ENCODE measurements around the gene UBD.

The UBD gene

GRCh38 chr6:29559524-29560287 is at the start of gene UBD:
TSS of gene UBD (minus strand) at chr6:29559732. CDS start at chr6:29559701, 31 bp downstream.
- DNase-seq, result no peak

DNA sequence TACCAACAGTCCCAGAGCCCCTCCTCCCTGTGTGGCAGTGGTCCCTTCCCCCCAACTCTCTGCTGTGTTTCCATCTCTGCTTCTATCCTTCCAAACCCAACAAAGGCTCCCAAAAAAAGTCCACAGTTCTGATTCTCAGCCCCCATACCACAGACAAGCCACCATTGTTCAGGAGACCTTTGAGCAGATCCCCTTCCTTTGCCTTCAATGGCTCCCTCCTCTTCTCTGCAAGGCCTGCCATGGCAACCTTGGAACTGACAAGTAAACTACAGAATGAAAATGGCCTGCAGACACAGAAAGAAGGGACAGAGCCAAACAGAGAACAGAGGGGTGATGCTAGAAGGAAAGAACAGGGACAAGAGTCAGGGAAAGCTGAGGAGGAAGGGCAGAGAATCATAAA is 48.6 kb upstream of the UBD start:
- DNase-seq, result no peak

DNA sequence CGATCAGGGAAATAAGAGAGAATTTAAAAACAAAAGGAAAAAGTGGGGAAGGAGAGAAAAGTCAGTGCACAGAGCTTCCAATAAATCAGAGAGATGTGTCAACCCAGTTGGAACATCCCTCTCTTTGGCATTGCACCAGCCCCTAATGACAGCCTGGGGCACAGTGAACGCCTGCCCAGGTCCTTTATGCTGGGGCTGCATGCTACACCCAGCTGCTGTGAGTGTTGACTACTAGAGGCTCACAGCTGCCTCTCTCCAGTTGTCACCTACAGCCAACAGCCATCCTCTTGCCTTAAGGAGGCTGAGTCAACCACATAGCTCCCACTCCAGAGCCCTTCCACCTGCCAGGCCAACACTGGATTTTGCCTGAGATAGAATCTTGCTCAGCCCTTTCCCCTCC is 44.4 kb upstream of the UBD start:
- DNase-seq, result no peak

DNA sequence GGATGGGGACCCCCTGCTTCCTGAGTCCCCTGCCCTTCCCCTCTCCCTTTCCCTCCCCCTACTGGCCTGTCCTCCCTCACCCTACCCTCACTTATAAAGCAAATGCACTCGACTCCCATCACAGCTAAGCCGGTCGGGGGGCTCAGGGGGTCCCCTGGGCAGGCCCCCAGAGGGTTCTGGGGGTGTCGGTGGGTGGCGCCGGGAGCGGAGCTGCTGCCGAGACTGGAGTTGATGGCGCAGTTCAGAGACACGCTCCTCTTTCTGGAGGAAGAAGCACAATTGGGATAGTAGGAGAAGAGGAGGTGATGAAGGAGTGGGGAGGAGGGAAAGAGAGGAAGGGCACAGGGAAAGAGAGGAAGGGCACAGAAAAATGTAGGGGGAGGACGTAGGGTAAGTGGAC is 43.9 kb upstream of the UBD start:
- DNase-seq, result no peak

DNA sequence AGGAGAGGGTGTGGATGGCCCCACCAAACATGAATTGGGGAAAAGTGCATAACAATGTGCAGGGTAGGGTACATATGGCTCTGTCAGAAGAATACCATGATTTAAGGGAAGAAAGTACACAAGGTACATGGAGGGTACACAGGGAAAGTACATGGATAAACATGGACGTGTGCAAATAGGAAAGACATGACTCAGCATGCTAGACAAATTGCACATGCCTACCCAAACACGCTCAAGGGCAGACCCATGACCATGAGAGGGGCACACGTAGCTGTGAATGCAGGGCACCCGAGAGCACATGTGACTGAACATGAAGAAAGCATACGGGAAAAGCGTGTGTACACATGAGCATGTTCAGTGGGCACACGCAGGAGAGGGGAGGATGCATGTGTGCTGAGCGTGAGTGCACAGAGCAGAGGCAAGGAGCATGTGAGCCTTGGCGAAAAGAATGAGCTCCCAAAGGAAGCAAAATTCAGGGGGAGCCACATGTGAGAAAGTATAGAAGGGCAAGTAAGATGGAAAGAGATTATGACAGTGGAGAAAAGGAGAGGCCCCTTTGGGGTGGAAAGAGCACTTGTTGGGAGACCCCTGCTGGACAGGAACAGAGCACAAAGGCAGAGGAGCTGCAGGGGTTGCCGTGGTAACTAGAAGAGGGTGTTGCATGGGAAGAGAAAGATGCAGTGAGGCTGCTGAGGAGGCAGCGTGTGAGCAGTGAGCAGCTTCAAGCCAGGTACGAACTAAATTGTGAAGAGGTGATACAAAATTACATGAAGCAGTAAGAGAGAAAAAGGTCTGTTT is 43.2 kb upstream of the UBD start:
- DNase-seq, result peak; percentile 1

DNA sequence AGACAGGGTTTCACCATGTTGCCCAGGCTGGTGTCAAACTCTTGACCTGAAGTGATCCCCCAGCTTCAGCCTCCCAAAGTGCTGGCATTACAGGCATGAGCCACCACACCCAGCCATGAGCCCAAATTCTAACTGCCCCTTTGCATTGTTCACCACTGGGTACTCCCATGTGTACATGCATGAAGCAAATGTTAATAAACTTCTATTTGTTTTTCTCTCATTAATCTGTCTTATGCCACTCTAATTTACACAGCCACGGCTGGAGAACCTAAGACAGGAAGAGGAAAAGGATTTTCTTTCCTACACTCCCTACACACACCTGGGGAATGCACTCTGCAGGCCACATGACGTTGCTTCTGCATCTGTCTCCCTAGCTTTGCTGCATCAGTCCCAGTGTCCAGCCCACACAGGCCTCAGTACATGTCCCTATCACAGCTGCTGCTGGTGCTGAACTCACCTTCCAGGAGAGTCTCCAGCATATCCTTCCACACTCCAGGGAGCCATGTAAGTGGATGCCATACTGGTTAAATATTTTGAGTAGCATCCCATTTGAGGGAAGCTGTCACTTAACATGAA is 38.7 kb upstream of the UBD start:
- DNase-seq, result no peak

- DNase-seq, result no peak
These were observed 37.7 kb upstream of the UBD start for GRCh38 chr6:29597184-29597583.

DNA sequence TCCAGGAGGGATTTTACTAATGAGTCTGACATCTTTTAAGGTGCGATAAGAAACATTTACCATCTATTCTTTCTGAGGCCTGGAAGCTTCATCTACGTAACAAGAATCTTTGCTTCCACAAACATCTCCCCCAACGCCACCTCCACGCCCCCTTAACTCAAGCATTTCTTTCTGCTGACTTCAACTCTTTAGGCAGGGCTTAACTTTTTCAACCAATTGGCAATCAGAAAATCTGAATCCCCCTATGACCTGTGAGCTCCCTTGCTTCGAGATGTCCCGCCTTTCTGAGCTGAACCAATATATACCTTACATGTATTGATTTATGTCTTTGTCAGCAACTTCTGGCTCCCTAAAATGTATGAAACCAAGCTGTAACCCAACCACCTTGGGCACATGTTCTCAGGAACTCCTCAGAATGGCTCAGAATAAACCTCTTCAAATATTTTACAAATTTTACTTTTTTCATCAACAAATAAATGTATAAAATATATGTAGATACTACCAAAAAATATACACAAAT is 36.9 kb upstream of the UBD start:
- no peak for DNase-seq

GRCh38 chr6:29593199-29593855 is 33.8 kb upstream of the UBD start:
- no peak for DNase-seq

GRCh38 chr6:29591677-29592076 is 32.1 kb upstream of the UBD start:
- DNase-seq, result no peak

GRCh38 chr6:29590218-29590808 is 30.8 kb upstream of the UBD start:
- no peak for DNase-seq

GRCh38 chr6:29589423-29590048 is 30.0 kb upstream of the UBD start:
- DNase-seq, result peak; percentile 12

DNA sequence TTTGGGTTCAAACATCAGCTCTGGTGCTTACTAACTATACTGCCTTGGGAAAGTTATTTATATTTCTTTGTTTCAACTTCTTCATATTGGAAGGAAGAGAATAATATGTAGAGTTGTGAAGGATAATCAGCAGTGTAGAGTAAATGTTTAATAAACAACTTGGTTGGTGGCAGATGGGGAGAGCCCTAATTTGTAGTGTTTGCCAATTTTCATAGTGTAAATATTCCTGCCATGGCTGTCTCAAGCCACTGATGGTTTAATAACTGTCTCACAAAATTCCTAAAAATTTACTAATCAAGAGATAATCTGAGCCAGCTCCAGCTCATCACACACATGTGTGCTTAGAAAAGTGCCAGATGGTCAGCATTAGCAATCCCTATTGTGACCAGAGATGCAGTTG is 25.3 kb upstream of the UBD start, which contains the start of gene OR2H2:
Gene OR2H2 (plus strand): TSS at position 301 of the 400 bp plus-strand sequence. CDS start 2,824 bp downstream, outside the sequence.
- DNase-seq, result no peak

GRCh38 chr6:29577544-29577943 is 18.0 kb upstream of the UBD start:
- no peak for DNase-seq

GRCh38 chr6:29576056-29576455 is 16.5 kb upstream of the UBD start:
- DNase-seq, result no peak

GRCh38 chr6:29567991-29568390 is 8.5 kb upstream of the UBD start:
- DNase-seq, result no peak

GRCh38 chr6:29567541-29567940 is 8.0 kb upstream of the UBD start:
- DNase-seq, result no peak

DNA sequence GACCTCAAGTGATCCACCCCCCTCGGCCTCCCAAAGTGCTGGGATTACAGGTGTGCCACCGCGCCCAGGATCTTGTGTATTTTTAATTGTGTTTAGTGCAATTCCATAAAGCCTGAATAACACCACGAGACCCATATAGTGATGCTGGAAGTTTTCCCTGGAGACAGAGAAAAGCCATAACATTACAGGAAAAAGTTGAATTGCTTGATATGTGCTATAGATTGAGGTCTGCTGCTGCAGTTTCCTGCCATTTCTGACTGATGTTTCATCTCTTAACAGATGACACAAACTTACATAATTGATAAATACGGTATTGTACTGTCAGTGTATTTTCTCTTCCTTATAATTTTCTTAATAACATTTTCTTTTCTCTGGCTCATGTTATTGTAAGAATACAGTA is 7.3 kb upstream of the UBD start:
- no peak for DNase-seq

DNA sequence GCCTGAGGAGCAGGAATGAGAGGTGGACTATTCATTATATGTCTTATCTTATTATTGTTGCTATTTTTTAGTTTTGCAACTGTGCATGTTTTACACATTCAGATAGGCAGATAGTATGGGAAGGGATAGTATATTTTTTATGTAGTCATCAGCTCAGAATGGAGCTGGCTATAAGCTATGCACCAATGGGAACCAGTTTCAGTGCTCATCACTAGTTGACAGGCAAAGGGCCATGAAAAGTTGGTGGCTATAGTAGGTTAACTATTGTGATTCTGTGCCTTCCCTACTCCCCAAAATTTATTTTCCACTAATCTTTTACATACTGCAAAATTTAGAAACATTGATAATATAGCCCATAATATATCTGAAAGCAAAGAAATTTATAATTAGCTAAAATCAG is 5.3 kb upstream of the UBD start:
- DNase-seq, result no peak

- DNase-seq, result no peak
These were observed 4.0 kb upstream of the UBD start for GRCh38 chr6:29563435-29563965.

GRCh38 chr6:29561606-29562181 is 2.2 kb upstream of the UBD start:
- DNase-seq, result no peak

- no peak for DNase-seq
These were observed 1.6 kb upstream of the UBD start for GRCh38 chr6:29561091-29561490.
